ENCODE measurements around the gene ASS1.

DNA sequence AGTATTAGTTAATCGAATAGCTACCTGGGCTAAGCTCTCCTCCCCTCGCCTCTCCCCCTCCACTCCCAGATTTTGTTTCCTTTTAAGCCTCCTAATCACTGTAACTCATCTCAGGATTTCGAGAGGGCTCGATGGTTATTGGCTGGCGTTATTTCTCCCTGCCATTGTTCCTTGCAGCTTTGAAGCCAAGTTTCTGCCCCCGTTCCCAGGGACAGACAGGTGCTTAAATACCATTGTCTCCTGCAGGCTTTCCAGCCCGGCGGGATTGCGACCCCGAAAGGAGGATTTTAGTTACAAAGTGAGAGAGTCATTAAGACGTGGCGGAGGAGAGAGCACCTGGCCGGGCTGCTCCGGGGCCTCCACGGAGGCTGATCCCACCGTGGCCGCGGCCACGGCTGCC lies 46.2 kb downstream of the ASS1 start:
- TF ChIP-seq, protein P1, sequence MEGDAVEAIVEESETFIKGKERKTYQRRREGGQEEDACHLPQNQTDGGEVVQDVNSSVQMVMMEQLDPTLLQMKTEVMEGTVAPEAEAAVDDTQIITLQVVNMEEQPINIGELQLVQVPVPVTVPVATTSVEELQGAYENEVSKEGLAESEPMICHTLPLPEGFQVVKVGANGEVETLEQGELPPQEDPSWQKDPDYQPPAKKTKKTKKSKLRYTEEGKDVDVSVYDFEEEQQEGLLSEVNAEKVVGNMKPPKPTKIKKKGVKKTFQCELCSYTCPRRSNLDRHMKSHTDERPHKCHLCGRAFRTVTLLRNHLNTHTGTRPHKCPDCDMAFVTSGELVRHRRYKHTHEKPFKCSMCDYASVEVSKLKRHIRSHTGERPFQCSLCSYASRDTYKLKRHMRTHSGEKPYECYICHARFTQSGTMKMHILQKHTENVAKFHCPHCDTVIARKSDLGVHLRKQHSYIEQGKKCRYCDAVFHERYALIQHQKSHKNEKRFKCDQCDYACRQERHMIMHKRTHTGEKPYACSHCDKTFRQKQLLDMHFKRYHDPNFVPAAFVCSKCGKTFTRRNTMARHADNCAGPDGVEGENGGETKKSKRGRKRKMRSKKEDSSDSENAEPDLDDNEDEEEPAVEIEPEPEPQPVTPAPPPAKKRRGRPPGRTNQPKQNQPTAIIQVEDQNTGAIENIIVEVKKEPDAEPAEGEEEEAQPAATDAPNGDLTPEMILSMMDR (conservative IDR thresholded peaks at IDR 0.05), result no peak
- TF ChIP-seq EZH2 (IDR thresholded peaks at IDR 0.05; ENCODE audit: low read depth), result no peak

Data from PC-9 (cell line).